HG03280 (cell line): ENCODE measurements around the gene TEAD3.
"Not testable (repeated sequence)": the region's sequence is repeated elsewhere in the genome, so short reads cannot be mapped to it uniquely, and the experiment has no call there.

Experiments
- ATAC-seq: cut with Tn5 transposase; IDR thresholded peaks from one replicate; pipeline ENCODE4 v1.9.1; 2021; ENCODE audit warnings: mild to moderate bottlenecking, moderate library complexity; ENCODE audit not compliant: unreplicated experiment

Gene TEAD3

DNA sequence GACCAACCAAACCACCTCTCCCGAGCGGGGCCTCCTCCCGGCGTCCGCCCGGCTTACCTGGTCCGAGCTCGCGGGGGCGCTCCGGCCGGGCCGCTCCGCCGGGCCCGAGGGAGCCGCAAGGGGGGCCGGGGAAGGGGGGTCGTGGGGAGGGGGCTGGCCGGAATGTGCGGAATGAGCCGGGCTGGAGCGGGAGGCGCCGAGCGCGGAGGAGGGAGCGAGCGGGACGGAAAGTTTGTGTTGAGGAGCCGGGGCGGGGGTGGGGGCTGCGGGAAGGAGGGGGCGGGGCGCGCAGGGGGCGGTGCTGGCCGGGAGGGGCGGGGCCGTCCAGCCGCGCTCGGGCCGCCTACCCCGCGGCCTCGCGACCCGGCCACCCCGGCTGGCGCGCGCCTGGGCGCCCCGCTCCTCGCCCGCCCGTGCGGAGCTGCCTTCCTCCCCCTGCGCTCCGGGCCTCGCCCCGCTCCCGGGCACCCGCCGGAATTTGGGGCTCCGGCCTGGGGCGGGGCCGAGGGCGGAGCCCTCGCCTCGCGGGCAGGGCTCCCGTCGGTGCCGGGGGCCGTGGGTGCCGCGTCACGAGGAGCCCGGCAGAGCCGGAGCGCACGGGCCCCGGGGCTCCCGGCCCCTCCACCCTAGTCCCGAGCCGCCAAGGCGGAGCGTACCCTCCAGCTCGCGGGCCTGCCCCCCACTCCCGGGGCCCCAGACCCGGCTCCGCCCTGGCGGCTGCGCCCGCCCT lies at the start of gene TEAD3:
TSS of gene TEAD3 (minus strand) at position 239 of the 730 bp plus-strand sequence.
- ATAC-seq = peak; percentile 42

- ATAC-seq = no peak
Measured at GRCh38 chr6:35544769-35545361, 48.0 kb upstream of the TEAD3 start.

DNA sequence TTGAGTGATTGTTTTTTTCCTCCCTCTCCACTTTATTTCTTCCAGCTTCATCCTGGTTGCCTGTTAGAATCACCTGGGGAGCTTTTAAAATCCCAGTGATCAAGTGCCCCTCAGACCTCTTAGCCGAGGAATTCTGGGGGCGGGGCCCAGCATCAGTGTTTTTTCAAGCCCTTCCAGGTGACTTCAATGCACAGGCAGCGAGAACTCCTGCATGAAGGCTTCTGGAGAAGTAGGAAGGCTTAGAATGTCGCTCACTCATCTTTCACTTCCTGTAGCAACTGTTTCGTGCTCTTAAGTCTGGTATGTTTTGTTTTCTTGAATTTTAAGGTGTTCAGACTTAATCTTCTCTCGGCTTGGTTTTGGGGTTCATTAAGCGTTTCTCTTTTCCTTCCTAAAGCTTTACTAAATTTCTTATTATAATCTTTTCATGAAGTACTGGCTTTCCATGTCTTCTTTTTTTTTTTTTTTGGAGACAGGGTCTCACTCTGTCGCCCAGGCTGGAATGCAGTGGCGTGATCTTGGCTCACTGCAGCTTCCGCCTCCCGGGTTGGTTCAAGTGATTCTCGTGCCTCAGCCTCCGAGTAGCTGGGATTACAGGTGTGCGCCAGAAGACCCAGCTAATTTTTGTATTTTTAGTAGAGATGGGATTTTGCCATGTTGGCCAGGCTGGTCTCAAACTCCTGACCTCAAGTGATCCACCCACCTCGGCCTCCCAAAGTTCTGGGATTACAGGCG lies 46.7 kb upstream of the TEAD3 start:
- no peak for ATAC-seq

GRCh38 chr6:35541836-35542235 lies 45.0 kb upstream of the TEAD3 start:
- ATAC-seq = no peak

GRCh38 chr6:35539223-35539622 lies 42.3 kb upstream of the TEAD3 start:
- ATAC-seq = no peak

DNA sequence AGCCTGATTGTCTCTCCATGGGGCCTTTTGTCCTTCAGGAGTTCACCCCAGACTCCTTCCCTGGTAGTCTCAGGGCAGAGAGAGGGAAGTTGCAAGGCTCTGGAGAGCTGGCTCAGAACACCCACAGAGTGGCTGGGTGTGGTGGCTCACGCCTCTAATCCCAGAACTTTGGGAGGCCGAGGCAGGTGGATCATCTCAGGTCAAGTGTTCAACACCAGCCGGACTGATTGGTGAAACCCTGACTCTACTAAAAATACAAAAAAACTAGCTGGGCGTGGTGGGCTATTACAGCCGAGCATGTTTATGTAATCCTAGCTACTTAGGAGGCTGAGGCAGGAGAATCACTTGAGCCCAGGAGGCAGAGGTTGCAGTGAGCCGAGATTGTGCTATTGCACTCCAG lies 39.0 kb upstream of the TEAD3 start:
- not testable (repeated sequence) for ATAC-seq

GRCh38 chr6:35534407-35535170 lies 37.7 kb upstream of the TEAD3 start:
- no peak for ATAC-seq

DNA sequence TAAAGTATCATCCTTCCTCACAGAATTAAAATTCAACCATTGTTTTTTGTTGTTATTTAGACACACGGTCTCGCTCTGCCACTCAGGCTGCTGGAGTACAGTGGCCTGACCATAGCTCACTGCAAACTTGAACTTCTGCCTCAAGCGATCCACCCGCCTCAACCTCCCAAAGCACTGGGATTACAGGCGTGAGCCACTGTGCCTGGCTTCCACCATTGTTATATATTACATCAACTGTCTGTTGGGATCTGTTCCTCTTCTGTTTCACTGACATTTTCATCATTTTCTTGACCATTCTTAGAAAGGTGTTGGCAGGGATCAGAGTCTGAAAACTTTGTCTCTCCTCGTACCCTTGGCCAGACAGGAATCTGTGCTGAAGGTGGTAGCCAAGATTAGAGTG lies 37.1 kb upstream of the TEAD3 start:
- no peak for ATAC-seq

DNA sequence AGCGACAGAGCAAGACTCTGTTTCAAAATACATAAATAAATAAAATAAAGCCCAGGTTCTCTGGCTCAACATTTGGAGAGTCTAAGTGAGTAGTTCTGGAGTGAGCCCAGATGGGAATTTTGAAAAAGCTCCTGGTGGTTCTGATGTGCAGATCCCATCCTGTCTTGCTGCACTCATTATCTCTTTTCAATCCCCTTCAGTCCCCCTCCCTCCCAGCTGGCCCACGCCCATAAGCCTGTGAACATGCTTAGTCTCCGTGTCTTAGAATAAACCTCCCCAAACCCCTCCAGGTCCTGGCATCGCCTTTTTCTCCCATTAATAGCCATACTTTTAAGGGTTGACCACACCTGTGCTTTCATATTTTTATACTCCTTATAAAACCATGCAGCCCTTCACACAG lies 35.2 kb upstream of the TEAD3 start:
- no peak for ATAC-seq

- no peak for ATAC-seq
Measured at GRCh38 chr6:35524380-35525020, 27.6 kb upstream of the TEAD3 start.

DNA sequence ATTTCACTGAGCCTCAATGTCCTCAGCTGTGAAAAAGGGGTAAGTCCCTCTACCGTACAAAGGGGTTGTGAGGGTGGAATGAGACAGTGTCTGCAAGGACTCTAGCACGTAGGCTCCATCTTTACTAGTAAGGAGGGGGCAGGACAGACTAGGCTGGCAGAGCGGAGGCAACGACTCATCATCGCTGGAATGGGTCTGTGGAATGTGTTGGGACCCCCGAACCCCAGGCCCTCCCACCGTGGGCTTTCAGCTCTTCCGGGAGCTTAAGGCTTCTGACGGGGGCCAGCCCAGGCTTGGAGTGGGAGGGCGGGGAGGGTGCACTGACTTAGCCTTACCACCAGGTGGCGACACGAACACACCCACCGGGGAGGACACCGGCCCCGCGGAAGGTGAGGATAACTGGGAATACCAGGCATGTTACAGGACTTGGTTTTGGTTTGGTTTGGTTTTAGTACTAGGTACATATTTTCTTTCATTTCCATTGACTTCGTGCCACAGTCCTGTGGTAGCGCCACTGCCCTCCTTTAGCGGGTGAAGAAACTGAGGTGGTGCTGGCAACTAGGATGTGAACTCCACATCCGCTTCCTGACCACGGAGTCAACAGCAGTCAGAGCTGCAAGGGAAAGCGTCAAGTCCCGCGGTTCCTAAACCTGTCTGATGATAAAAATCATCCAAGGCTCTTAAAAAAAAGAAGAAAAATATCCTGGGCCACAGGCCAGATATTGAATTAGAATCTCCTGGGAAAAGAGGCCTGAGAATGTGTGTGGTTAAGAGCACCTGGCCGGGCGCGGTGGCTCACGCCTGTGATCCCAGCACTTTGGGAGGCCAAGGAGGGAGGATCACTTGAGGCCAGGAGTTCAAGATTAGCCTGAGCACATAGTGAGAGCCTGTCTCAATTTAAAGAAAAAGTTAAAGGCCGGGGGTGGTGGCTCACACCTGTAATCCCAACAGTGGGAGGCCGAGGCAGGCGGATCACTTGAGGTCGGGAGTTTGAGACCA lies 26.1 kb upstream of the TEAD3 start:
- ATAC-seq = no peak

DNA sequence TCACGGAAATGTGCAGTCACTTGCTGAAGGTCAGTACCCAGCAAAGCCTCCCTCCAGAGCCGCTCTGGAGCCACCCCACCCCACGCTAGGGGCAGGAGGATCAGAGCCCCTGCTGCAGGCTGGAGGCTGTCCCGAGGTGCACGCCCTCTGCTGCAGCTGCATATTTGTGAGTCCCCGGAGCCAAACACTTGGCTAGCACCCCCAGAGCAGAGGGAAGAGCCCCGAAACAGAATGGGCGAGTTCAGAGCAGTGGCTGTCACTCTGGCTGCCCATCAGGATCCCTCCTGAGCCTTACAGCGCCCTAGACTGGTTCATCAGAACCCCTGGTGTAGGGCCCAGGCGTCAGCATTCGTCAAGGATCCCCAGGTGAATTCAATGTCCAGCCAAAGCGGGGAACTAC lies 25.3 kb upstream of the TEAD3 start:
- ATAC-seq = no peak

DNA sequence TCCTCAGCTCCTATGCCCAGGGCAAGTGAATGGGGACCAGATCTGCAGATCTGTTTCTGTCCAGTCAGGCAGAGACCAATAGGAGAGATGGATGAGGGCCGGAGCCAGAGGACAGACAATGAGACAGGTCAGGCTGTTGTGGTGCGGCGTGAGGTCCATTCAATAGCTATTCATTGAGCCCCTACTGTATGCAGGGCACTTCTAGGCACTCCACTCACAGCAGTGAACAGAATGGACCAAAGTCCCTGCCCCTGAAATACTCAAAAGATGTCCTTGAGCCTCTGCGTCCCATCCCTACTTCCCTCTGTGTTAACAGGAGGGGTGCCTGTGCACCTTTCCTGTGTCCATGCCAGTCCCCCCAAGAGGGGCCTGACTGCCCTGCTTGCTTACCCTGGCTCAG lies 24.4 kb upstream of the TEAD3 start:
- no peak for ATAC-seq

GRCh38 chr6:35519313-35520015 lies 22.6 kb upstream of the TEAD3 start:
- ATAC-seq = no peak

DNA sequence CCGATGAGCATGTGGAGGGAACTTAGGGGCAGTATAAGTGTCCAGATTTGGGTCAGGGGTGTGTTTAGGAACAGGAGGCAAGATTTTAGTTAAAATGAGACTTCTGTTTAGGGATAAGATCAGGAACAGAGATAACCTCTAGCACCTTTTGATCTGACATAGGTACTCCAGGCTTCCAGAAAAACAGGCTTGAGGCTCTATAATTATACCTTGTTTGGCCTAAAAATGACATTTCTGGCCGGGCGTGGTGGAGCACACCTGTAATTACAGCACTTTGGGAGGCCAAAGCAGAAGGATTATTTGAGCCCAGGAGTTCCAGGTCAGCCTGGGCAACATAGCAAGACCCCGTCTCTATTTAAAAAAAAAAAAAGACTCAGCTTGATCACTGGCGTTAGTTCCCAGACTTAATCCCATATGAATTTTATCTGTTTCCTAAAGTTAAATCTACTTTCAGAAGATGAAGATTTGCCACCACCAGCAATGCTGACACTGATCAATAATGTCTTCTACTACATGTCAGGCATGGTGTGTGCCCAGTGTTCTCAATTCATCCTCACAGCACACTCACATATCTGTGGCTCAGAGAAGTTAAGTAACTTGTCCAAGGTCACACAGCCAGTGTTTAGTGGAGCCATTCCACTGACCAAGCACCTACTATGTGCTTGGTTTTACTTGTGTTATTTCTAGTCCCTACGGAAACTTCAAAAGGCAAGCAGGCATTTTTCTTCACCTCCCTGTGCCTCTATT lies 21.9 kb upstream of the TEAD3 start:
- ATAC-seq = no peak

DNA sequence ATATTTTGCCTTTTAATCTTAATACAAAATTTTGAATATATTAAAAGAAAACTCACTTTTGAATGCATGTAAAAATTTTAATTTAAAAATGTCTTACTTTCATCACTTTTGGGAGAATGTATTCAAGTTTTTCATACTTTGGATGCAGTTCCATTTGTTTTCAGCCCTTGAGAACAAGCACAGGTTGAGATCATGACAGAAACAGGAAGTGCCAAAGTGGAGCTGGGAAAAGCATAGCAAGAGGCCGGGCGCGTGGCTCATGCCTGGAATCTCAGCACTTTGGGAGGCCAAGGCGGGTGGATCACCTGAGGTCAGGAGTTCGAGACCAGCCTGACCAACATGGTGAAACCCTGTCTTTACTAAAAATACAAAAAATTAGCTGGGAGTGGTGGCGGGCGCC lies 21.1 kb upstream of the TEAD3 start:
- ATAC-seq = not testable (repeated sequence)

GRCh38 chr6:35516712-35517111 lies 19.8 kb upstream of the TEAD3 start:
- no peak for ATAC-seq

GRCh38 chr6:35515939-35516338 lies 19.1 kb upstream of the TEAD3 start:
- not testable (repeated sequence) for ATAC-seq
